DLD1 (cell line): ENCODE data around the gene MRPL2.
"Not testable (repeated sequence)": the region's sequence is repeated elsewhere in the genome, so short reads cannot be mapped to it uniquely, and the experiment has no call there.

Experiments
- in situ Hi-C: cut with HindIII; loops from 2 replicates; pipeline ENCODE4 v1.10.0; 2017; ENCODE audit warnings: low sequenced_read_pairs

The MRPL2 gene

DNA sequence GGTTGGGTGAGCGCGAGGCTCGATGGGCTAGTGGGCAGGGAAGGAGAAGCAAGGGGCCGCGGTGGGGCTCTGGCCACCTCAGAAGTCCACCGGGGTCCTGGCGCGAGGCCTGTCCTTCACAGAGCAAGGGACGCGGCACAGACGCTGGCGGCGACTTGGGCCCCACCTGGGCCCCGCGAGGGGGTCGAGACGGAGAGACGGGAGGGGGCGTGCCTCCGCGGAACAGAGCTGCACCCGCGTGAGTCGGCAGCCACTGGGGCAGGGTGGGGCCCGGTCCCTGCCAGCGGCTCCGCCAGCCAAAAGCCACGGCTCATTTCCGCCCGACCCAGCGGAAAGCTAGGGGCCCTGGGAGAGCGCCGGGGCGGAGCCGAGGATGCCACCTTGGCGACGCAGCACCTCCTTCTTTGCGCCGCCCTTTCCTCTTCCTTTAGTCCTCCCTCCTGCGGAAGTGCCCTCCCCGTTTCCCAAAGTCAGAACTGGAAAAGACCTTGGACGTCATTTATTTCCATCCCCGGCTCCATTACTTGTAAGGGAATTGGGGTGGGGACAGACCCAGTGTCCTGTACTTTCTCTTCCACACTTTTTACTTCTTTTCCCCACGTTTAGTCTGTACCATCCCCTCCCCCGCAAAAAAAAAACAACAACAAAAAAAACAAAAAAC lies 5.6 kb downstream of the MRPL2 start, which contains the start of gene CUL7:
Gene CUL7 (minus strand): TSS at position 307 of the 661 bp plus-strand sequence. CDS start 1,063 bp downstream, outside the sequence.
- in situ Hi-C loops: no loop called here

DNA sequence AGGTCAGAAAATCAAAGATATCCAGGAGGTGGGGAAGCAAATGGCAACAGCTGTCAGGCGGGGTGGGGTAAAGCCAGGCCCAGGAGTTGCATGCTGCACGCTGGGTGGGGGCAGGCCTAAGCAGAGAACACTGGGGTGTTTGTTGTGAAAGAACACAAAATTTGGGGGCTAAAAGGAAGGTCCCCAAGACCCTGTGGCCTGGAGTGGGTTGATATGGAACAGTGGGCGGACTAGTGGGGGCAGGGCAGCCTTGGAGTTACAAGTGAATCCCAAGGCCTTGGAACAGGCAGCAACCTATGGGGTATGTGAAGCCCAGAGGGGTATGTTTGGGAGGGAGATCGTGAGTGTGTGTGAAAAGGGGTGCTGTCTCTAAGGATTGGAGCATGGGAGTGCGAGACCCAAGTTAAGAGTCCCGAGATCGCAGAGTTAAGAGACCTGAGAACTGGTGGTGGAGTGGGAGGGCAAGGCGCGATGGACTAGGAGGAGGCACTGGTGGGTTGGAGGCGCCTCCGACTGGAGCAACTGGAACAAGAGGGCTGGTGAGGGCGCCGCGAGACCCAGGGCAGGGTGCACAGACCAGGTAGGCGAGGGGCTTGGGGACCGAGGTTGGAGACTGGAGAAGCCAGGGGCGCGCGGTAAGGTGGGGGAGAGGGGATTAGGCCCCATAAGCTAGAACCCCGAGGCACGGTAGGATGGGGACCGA lies 6.2 kb downstream of the MRPL2 start:
- in situ Hi-C loops: no loop called here

DNA sequence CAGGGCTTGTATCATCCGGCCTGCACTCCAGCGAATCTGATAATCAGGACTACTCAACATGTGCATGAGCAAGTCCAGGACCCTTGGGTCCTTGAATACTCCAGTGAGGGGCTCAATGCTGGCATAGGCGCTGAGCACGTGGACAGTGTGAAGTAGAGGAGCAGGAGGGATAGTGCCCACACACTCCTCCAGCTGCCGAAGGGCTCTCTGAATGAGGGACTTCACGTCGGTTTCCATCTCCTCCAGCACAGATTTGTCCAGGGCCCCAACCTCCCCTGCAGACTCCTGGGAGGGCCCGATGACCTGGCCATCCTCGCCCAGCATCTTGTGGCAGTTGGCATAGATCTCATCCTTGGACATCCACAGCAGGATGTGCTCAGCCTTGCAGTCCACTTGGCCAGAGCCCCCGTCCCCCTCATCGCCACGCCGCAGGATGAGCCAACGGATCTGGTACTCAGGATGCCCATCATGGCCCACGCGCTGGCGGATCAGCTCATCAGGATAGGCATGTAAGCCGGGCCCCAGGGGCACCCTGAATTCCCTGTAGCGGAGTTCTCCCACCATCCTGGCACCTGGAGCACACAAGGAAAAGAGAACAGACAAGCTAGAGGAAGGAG lies 6.9 kb downstream of the MRPL2 start:
- in situ Hi-C loops: no loop called here

- in situ Hi-C loops: no loop called here
Observed at GRCh38 chr6:43050981-43051380, 8.3 kb downstream of the MRPL2 start.

GRCh38 chr6:43047998-43048397 lies 11.2 kb downstream of the MRPL2 start:
- in situ Hi-C loops: no loop called here

- in situ Hi-C loops: no loop called here
Observed at GRCh38 chr6:43045371-43045930, 13.8 kb downstream of the MRPL2 start.

GRCh38 chr6:43043310-43043709 lies 15.9 kb downstream of the MRPL2 start:
- in situ Hi-C loops: no loop called here

DNA sequence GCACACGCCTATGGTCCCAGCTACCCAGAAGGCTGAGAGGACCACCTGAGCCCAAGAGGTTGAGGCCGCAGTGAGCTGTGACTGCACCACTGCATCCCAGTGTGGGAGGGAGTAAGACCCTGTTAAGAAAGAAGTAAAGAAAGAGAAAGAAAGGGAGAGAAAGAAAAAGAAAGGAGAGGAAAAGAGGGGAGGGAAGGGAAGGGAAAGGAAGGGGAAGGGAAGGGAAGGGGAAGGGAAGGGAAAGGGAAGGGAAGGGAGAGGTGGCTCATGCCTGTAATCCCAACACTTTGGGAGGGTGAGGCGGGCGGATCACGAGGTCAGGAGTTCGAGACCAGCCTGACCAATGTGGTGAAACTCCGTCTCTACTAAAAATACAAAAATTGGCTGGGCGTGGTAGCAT lies 17.8 kb downstream of the MRPL2 start:
- in situ Hi-C loops: not testable (repeated sequence)

DNA sequence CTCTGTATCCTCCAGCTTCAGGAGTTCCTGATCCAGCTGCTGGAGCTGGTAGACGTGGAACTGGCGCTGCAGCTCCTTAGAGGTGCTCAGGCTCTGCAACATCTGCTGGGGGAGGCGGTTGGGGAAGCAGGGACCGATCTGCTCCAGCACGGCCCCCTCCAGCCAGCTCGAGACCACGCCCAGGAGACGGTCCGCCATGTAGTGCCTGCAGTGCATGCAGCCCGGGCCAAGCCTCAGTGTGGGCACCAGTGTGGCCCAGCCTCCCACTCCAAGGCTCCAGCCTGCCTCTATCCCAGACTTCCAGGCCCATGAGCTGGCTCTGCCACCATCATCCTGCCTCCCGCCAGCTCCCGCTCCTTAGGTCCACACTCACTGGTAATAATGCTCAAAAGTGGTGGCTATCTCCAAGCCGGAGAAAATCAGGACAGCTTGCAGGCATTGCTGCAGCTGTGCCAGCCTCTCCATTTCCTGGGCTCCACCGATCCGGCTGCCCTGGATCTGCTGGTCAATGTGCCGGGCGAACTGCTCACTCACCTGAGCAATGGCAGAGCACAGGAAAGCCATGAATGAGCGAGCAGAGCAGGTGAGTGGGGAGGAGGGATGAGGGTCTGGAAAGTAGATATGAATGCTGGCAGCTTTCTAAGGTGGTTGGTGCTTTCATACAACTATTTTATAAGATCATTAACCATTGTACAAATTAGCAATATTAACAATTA lies 18.5 kb downstream of the MRPL2 start:
- in situ Hi-C loops: no loop called here

DNA sequence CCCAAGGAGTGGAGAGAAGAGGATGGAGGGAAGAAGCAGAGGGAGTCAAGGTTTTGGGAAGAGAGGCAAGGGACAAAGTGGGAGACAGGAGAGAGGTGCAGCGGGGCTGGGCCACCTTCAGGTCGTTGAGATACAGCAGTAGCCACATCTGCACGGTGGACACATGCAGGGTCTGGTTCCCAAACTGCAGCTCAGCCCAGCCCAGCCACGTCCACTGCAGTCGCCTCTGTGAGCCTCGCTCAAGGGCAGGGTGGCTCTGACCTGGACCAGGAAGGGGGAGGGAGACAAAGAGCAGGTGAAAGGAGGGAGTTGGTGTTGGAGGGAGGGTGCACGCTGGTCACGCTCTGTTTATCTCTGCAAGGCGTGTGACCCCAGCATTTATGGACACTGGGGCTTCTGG lies 20.5 kb downstream of the MRPL2 start:
- in situ Hi-C loops: no loop called here

GRCh38 chr6:43037706-43038105 lies 21.5 kb downstream of the MRPL2 start:
- in situ Hi-C loops: no loop called here

DNA sequence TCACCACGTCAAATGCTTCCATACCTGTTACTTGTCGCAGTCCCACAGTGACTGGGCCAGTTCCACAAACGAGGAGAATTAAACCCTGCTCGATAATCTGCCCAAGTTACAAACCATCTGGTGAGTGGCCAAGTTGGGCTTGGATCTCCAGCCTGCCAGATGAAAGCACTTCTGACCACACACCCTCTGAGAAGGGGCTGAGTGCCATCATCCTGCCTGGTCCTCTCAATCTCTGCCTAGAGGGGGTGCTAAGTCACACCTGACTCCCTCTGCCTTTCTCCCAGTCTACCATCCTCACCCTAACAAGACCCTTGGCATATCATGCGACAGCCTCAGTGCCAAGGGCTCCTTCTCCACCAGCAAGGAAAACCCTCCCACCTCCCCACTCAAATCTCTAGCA lies 22.0 kb downstream of the MRPL2 start:
- in situ Hi-C loops: no loop called here

DNA sequence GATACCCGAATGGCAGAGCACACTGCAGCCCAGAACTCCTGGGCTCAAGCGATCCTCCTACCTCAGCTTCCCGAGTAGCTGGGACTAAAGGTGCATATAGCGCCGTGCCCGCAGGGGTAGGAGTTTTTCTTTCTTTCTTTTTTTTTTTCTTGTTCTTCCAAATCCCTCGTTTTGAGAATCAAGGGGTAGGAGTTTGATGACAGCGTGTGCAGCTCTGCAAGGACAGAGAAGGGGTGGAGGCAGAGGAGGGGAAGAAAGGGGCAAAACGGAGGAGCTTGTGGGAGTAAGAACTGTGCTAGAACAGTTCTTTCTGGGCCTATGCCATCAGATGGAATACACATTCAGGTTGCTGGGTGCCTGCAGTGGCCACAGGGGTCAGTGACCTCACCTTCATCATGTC lies 22.5 kb downstream of the MRPL2 start:
- in situ Hi-C loops: no loop called here

DNA sequence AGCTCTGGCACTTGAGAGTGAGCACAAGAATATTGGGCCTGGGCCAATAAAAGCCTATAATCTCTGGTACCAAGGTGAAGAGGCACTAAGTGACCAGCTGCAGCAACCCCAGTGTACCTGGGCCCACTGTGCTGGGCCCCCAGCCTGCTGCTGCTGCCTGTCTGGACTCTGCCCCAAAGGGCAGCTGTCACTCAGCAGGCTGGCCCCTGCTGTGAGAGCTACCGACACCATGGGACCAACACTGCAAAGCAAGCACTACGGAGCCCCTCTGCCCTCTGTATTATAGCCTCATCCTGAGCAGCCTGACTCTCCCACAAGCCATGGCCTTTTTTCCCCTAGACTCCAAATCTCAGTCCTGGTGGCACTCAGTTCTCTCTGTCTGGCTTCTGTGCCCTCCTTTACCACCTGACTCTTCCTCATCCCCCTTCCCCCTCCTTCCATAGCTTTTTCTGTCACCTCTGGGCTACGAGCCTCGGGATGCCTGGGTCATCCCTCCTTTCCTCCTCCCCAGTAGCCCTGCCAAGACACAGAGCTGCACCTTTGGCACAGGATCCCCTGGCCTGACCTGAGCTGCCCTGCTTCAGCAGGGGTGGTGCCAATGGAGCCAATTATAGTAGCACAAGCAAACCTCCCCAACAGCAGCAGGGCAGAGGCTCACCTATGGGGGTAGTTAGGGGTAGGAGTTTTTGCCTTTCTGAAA lies 23.6 kb downstream of the MRPL2 start:
- in situ Hi-C loops: no loop called here

- in situ Hi-C loops: no loop called here
Observed at GRCh38 chr6:43034190-43034525, 25.1 kb downstream of the MRPL2 start.

- in situ Hi-C loops: no loop called here
Observed at GRCh38 chr6:43033496-43034189, 25.6 kb downstream of the MRPL2 start.

- in situ Hi-C loops: no loop called here
Observed at GRCh38 chr6:43032326-43032725, 26.9 kb downstream of the MRPL2 start.

- in situ Hi-C loops: no loop called here
Observed at GRCh38 chr6:43029120-43029519, 30.1 kb downstream of the MRPL2 start.

- in situ Hi-C loops: no loop called here
Observed at GRCh38 chr6:43026365-43026764, 32.9 kb downstream of the MRPL2 start.

DNA sequence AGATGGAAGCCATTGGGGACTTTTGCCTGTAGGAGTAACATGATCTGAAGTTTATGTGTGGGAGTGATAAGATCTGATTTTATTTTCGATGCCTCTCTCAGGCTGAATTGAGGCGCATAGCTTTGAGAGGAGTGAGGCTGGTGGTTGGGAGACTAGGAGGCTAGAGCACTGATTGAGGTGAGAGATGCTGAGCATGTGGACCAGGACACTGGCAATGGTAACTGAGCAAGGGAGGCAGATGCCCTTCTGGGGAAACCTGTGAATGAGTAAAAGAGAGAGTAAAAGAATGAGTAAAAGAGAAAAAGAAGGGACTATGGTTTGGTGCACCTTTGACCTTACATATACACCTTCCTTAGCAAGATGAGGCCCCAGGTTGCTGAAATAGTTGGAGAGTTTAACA lies 34.8 kb downstream of the MRPL2 start:
- in situ Hi-C loops: no loop called here
